Neural progenitor cell (in vitro differentiated cells): Measurements from ENCODE around the gene KLF6.

Experiments used
- EZH2 ChIP-seq: fragments of 200-600 bp; sonication (generic); IDR thresholded peaks from 2 replicates; pipeline ENCODE4 v1.6.1; 2017; ENCODE audit warnings: antibody characterized with exemption, mild to moderate bottlenecking, moderate library complexity
- EZH2phosphoT487 ChIP-seq: fragments of 200-600 bp; sonication (generic); IDR thresholded peaks from 2 replicates; pipeline ENCODE4 v1.6.1; 2017; ENCODE audit warnings: antibody characterized with exemption
- TF ChIP-seq, protein P1 (sequence below): fragments of 200-600 bp; sonication (generic); IDR thresholded peaks from 2 replicates; pipeline ENCODE4 v1.5.1; 2017; ENCODE audit warnings: antibody characterized with exemption, mild to moderate bottlenecking

DNA sequence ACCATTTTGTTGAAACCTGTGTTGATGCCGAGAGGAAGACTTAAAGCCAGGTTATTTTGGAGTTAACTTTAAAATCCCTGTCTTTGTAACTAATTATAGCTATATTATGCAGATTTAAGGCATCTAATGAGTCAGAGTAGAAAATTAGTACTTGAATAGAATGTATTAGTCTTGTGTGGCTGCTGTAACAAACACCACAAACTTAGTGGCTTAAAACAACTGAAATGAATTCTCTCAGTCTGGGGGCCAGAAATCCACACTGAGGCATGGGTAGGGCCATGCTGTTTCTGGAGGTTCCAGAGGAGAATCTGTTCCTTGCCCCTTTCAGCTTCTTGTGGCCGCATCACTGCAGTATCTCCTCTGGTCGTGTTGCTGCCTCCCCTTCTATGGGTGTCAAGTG is 8.5 kb upstream of the KLF6 start:
- TF ChIP-seq, protein P1, sequence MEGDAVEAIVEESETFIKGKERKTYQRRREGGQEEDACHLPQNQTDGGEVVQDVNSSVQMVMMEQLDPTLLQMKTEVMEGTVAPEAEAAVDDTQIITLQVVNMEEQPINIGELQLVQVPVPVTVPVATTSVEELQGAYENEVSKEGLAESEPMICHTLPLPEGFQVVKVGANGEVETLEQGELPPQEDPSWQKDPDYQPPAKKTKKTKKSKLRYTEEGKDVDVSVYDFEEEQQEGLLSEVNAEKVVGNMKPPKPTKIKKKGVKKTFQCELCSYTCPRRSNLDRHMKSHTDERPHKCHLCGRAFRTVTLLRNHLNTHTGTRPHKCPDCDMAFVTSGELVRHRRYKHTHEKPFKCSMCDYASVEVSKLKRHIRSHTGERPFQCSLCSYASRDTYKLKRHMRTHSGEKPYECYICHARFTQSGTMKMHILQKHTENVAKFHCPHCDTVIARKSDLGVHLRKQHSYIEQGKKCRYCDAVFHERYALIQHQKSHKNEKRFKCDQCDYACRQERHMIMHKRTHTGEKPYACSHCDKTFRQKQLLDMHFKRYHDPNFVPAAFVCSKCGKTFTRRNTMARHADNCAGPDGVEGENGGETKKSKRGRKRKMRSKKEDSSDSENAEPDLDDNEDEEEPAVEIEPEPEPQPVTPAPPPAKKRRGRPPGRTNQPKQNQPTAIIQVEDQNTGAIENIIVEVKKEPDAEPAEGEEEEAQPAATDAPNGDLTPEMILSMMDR: no peak
- no peak for TF ChIP-seq EZH2
- no peak for TF ChIP-seq EZH2phosphoT487
